ENCODE measurements around the gene EFHC1.

DNA sequence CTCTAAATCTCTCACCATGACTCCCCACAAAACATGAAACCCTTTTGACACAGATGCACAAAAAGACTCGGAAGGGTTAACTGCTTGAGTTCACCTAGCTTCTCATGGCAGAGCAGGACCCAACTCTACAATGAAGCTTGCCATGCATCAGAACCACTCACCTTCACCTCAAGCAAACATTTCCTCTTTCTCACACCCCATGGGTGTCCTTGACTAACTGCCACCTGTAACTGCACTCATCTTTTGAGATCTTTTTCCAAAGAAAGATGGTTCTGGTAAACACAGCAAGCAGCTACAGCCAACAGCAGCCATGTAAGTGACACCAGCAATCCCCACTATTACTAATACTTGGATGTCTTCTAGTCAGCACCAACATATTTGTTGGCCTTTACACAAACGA, 76.5 kb downstream of the EFHC1 start:
- no peak for TF ChIP-seq HNF4G (IDR thresholded peaks at IDR 0.05)
- TF ChIP-seq, protein P1, sequence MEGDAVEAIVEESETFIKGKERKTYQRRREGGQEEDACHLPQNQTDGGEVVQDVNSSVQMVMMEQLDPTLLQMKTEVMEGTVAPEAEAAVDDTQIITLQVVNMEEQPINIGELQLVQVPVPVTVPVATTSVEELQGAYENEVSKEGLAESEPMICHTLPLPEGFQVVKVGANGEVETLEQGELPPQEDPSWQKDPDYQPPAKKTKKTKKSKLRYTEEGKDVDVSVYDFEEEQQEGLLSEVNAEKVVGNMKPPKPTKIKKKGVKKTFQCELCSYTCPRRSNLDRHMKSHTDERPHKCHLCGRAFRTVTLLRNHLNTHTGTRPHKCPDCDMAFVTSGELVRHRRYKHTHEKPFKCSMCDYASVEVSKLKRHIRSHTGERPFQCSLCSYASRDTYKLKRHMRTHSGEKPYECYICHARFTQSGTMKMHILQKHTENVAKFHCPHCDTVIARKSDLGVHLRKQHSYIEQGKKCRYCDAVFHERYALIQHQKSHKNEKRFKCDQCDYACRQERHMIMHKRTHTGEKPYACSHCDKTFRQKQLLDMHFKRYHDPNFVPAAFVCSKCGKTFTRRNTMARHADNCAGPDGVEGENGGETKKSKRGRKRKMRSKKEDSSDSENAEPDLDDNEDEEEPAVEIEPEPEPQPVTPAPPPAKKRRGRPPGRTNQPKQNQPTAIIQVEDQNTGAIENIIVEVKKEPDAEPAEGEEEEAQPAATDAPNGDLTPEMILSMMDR (IDR thresholded peaks at IDR 0.05; ENCODE audit: low read depth, low read length, missing input control): no peak
- no peak for TF ChIP-seq SP1 (IDR thresholded peaks at IDR 0.05)
- TF ChIP-seq JUND (IDR thresholded peaks at IDR 0.05): no peak
- no peak for TF ChIP-seq YY1 (IDR thresholded peaks at IDR 0.05)
- TF ChIP-seq FOXA1 (IDR thresholded peaks at IDR 0.05): no peak
- TF ChIP-seq, protein P2, sequence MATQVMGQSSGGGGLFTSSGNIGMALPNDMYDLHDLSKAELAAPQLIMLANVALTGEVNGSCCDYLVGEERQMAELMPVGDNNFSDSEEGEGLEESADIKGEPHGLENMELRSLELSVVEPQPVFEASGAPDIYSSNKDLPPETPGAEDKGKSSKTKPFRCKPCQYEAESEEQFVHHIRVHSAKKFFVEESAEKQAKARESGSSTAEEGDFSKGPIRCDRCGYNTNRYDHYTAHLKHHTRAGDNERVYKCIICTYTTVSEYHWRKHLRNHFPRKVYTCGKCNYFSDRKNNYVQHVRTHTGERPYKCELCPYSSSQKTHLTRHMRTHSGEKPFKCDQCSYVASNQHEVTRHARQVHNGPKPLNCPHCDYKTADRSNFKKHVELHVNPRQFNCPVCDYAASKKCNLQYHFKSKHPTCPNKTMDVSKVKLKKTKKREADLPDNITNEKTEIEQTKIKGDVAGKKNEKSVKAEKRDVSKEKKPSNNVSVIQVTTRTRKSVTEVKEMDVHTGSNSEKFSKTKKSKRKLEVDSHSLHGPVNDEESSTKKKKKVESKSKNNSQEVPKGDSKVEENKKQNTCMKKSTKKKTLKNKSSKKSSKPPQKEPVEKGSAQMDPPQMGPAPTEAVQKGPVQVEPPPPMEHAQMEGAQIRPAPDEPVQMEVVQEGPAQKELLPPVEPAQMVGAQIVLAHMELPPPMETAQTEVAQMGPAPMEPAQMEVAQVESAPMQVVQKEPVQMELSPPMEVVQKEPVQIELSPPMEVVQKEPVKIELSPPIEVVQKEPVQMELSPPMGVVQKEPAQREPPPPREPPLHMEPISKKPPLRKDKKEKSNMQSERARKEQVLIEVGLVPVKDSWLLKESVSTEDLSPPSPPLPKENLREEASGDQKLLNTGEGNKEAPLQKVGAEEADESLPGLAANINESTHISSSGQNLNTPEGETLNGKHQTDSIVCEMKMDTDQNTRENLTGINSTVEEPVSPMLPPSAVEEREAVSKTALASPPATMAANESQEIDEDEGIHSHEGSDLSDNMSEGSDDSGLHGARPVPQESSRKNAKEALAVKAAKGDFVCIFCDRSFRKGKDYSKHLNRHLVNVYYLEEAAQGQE (IDR thresholded peaks at IDR 0.05): no peak
- TF ChIP-seq RAD21 (IDR thresholded peaks at IDR 0.05): no peak
- no peak for TF ChIP-seq EGR1 (IDR thresholded peaks at IDR 0.05; ENCODE audit: low read depth in 2 of 2)
- TF ChIP-seq TAF1 (conservative IDR thresholded peaks at IDR 0.05): no peak
